ENCODE results near the gene PRKAR1B.
"Not testable (repeated sequence)": the region's sequence is repeated elsewhere in the genome, so short reads cannot be mapped to it uniquely, and the experiment has no call there.

Gene PRKAR1B

DNA sequence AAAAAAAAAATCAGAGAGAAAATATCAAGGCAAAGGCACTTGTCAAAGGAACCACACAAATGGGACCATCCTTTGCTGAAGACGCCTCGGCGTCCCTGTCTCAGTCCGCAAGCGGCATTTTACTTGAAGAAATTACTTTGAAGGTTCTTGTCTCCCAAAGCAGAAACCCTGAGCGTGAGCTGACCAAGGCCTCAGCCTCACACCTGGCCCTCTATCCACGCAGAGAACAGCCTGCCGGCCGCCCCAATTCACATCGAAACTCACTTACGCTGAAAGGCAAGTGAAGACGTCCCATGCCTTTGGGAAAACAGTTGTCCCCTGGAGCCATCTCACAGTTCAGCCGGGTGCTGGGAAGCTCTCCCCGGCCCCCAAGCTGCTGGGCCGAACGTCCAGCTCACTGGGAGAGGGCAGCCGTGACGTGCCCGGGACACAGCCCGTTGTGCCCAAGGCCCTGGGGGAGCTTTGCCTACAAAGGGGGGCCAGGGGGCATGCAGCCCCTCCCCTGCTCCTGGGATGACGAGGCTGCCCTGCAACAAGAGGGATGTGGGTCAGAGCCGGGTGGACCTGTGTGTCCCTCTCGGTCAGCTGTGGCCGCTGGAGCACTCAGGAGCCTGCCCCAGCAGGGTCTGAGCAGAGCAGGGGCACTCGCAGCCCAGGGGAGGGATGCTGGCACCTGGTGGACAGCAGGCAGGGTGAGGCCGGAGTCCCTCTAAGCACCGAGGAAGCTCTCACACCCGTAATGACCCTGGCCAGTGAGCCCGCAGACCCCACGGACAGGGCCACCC lies 157.8 kb downstream of the PRKAR1B start:
- DNase-seq, result no peak

DNA sequence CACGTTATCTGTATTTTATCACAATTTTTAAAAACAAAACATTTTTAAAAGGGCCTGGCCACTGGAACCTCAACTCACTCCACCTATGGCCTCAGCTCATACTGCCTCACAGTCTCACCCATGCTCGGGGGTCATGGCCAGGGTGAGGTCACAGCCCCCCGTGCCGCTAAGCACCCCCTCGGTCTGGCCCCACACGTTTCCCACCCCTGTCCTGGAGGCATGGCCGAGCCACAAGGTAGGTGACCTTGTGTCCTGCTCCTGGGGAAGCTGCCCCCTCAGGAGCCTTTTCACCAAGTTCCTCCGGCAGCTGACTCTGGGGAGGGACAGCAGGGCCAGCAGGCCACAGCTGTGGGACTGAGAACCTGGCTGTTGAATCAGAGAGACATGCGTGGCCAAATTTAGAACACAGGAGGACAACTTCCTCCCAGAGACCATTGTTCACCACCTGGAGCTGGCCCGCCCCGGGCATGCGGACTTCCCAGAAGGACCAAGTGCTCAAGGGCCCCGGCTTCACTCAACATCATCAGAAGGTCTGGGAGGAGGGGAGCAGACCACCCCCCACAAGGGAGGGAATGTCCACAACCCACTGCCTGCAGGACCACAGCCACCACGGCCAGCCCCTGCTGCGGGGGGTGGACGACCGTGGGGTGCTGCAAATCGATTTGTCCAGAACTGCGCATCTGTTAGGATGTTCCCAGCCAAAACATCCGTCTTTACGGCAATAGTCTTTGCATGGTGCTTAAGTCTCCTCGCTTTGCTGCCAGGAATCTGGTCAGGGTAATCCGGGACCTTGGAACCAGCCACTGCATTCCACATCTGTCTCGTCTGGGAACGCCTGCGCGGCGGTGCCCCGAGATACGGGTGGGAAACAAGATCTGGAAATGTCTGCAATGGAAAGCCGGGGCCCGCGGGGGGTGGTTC lies 158.8 kb downstream of the PRKAR1B start:
- DNase-seq, result no peak

DNA sequence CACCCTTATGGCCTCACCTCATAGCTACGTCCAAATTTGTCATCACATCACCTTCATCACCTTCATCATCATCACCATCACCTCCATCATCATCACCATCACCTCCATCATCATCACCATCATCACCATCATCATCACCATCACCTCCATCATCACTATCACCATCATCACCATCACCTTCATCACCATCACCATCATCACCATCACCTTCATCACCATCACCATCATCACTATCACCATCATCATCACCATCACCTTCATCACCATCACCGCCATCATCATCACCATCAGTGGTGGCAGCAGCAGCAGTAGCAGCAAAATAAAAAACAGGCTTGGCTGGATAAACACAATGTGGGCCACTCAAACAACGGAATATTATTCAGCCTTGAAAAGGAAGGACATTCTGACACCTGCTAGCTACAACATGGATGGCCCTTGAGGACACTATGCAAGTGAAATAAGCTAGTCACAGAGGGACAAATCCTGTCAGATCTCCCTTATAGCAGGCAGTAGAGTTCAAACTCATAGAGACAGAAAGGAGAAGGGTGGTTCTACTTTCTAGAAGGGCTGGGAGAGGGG lies 159.7 kb downstream of the PRKAR1B start:
- no peak for DNase-seq

GRCh38 chr7:566100-566499 lies 161.0 kb downstream of the PRKAR1B start:
- DNase-seq, result no peak

DNA sequence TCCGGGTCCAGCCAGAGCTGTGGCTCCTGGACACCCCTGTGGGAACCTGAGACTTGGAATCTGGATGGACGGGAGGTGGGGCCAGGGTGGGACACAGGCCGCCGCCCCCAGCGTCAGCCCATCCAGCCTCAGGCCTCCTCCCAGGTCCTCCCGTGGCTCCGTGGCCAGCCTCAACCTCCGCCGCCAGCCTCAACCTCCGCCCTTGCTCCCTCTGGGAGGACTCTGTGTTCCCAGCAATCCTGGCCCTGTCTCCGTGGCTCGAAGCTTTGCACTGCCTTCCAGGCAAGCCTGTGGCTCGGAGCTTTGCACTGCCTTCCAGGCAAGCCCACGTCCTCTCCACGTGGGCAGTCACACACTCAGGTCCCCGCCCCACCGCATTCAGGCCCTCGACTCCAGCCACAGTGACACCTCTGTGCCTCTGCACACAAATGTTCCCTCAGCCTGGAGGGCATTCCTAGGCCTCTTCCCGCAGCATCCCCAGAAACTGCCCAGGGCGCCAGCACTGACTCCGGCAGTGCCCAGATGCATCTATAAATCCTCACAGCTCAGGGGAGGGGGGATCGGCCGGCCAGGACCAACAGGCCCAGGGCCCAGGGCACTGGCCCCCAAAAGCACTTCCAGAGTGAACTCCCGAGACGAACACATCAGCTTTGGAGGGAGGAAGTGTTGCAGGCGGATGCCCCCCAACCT lies 162.8 kb downstream of the PRKAR1B start:
- DNase-seq, result no peak

DNA sequence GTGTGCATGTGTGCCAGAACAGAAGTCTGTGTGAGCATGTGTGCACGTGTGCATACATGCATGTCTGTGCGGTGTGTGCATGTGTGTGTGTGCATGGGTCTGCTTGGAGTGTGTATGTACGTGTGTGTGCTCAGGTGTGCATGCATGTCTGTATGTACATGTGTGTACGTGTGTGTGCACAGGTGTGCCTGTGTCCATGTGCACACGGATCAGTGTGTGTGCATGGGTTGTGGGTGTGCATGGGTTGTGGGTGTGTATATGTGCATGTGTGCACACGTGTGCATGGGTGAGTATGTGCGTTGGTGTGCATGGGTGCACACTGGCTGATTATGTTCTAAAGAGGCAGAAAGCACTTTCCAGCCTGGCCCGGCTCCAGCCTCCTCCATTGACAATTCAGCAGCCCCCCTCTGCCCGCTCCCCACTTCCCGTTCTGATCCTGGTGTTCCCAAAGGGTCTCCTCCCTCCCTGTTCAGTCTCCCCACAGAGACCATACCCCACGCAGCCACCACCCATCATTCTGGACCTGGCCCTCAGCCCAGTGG lies 163.4 kb downstream of the PRKAR1B start:
- DNase-seq, result no peak

DNA sequence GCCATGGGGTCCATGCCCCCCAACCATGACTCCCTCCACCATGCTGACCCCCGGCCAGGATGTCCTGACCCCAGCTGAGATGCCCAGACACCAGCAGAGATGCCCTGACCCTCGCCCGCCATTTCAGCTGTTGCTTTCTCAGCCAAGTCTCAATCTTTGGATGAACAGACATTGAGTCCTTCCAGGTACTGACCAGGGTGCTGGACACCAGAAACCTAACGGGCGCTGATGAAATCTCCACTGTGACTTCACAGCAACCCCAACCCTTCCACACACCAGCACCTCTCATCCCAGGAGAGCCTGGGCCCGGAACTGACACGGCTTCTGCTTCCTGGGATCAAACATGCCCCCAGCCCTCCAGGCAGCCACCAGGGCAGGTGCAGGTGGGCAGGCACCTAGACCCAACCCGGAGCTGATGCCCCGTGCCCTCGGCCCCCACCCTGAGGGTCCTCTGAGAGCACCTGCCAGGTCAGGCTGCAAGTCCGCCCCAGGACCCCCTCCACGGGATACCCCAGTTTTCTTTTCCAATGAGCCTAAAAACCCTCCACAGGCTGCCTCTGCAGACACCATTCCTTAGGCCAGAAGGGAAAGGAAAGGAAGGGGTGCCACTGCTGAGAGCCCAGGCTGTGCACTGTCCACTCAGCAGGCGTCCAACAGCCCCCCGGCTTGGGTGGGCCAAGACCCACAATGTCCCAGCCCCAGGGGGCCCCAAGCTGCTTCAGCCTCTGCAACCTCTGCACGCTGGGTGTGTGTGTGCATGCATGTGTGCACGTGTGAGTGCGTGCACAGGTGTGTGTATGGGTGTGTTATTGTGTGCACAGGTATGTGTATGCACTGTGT lies 164.1 kb downstream of the PRKAR1B start:
- no peak for DNase-seq

DNA sequence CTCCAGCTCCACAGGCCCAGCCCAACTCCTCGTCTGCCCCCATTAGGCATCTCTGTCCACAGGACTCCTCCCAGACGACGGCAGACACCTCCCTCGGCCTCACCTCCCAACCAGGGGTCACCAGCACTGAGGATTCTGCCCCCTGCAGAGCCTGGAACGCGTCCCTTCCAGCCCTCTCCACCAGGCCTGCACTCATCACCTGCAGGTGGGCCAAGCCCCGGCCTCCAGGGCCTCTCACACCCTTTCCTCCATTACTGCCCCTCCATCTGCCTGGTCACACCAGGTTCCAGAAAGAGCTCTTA lies 164.8 kb downstream of the PRKAR1B start:
- DNase-seq, result no peak

DNA sequence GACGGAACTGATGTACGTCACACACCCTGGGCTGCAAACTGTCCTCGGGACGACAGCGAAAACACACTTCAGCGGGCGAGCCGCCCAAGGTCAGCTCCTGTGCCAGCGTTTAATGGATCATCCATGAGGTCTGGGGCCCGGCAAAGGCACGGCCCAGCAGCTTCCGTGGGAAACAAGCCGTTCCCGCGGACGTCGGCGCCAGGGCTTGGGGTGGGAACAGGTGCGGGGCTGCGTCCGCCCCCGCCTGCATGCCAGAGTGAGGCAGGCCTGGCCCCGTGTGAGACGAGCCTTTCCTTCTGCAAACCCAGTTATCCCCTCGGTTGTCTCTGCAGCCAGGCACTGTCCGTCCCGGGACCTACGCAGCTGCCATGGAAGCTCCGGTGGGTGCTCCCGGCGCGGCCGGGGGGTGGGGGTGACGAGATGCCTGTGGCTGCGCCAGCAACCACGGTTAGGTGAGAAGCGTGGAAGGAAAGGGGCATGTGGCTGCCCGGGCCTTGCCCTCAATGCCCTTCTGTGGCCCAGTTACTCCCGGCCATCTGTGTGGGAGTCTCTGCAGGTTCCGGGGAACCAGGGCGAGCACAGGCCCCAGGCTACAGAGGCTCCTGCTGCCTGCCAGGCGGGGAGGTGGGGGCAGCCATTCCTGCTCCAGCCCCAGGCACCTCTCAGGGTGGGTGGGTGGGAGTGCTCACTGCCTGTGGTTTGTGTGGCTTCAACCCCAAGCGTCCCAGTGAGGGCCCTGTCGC lies 165.3 kb downstream of the PRKAR1B start:
- DNase-seq, result no peak

DNA sequence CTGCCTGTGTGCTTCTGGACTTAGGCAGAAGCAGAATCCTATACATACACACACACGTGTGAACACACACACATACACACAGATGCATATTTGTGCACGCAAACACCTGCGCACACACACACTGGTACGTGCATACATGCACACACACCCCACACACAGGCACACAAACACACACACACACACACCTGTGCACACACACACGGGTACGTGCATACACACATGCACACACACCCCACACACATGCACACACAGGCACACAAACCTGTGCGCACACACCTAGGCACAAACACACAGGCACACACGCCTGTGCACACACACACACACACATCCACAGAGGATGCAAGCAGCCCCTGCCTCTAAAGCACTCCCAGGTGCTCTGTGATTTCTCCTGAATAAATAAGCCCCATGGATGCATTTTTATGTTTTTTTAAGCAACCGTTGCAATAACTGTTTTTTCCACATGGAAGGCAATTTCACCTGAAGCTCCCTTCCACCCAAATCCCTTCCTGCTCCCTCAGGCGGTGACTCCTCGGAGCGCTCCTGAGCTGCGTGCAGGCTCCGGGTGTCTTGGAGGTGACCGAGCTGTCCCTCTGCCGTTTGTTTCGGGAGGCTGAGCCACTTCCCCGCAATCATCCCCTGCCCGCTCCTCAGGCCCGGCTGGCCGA lies 166.0 kb downstream of the PRKAR1B start:
- DNase-seq, result no peak

DNA sequence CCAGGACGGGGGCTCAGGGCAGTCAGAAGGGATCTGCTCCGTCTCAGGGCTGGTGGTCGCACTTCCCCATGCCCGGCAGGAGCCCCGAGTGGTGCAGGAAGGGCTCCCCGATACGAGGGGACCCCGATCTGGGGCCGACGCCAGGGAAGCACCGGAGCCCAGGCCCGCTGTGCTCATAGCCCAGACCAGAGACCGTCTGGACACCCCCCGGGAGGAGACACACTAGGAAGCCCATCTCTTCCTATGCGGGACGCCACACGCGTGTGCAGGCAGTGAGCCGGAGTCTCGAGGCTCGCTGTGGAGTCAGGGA lies 167.7 kb downstream of the PRKAR1B start:
- no peak for DNase-seq

- no peak for DNase-seq
Measured at GRCh38 chr7:557558-557881, 169.6 kb downstream of the PRKAR1B start.

DNA sequence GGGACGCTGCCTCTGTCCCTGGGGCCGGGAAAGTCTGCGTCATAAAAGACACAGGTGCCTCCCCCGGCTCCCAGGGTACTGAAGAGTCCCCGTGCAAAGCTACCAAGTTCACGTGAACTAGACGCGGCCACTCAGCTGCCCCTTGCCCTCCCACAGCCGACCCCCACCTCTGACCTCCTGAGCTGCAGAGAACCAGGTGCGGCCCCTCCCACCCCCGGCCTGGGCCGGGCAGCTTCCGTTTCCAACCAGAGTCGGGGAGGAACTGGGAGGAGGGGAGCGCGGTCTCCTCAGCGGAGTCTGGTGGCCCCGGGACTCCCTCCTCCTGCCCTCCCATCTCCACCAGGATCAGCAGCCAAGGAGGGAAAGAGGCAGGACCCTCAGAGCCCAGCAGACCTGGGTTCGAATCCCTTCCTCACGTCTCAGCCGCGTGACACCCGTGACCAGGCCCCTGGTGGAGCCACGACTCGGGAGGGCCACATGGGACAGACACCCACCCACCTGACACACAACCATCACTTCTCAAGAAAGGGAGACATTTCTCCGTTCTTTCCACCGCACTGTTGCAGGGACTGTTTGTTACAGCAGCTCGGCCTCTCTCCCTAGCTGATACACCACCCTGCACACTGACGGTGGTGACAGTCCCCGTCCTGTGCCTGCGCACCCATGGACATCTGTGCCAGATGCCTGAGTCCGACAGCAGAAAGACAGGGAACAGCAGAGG lies 170.1 kb downstream of the PRKAR1B start:
- no peak for DNase-seq

GRCh38 chr7:556291-556826 lies 170.7 kb downstream of the PRKAR1B start:
- DNase-seq, result no peak

DNA sequence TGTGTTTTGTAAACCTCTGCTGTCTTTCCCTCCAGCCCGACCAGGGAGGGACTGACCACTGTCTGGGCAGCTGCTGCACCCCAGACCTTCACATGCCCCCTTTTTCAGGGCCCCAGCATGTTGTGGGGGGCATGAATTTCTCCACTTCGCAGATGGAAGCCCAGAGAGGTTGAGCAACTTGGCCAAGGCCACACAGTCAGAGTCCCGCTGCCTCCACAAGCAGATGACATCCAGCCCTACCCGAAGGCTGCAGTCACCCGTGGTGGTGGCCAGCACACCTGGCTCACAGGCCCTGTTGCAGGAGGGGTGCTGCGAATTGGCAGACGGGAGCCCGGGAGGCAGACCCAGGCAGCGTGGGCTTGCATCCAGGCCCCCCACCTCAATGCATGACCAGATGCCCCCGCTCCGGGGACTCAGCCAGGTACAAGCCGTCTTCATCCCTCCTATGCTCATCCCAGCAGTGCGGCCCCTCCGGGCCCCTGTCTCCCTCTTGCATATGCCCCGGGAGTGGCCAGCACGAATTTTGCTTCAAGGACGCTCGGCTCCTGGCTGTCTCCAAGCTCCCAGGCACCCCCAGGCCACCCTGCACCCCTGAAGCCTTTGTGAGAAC lies 171.4 kb downstream of the PRKAR1B start:
- no peak for DNase-seq

GRCh38 chr7:553636-554111 lies 173.4 kb downstream of the PRKAR1B start:
- DNase-seq, result no peak

DNA sequence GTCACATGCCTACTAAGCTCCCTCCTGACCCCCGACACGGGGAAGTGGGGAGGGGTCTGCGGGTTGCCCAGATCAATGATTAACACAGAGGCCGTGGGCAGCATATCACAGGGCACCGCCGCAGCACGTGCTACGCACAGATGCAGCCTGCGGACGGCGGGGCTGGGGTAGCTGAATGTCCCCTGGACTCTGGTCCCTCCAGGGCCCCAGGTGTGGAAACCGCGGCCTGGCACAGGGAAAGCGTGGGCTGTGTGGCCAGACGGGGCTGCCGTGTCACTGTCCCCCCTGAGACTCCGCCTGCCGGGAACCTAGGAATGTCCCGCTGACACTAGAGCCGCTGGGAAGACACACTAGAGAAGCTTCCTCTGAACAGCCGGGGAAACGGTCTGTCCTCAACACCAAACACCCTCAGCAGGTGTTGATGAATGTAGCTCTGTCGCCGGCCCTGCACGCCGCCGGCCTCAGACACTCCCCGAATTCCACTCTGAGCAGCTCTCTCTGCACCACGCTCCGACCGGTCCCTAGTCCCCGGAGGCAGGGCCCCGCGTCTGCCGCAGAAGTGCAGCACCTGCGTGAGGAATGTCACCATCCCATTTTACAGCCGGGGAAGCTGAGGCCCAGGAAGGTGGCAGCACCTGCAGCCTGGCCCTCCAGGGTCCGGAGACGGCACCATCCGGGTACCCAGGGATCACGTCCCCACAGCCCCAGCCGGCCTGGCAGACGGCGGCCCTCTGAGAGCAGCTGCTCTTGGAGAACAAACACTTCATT lies 174.0 kb downstream of the PRKAR1B start:
- DNase-seq, result no peak

DNA sequence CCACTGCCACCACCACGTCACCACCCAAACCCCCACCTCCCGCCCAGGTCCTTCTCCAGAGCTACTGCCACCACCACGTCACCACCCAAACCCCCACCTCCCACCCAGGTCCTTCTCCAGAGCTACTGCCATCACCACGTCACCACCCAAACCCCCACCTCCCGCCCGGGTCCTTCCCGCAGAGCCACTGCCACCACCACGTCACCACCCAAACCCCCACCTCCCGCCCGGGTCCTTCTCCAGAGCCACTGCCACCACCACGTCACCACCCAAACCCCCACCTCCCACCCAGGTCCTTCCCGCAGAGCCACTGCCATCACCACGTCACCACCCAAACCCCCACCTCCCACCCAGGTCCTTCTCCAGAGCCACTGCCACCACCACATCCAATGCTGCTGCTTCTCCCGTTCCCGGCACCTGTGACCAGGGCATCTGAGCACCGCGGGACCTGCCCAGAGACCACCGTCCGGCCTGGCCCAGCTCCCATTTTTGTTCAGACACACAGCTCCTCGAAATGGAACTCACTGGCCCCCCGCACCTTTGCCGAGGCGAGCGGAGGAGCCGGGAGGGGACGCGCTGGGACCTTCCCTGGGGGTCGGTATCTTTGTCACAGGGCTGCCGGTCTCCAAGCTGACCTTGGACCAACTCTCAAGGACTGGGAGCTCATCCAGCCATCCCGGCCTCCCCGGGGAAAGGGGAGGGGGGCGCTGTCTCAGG lies 174.8 kb downstream of the PRKAR1B start:
- not testable (repeated sequence) for DNase-seq

All from activated CD4-positive, alpha-beta T cell treated with anti-CD3 and anti-CD28 coated beads for 4 hours (primary cell).